Measurements from ENCODE around the gene ATP2C1.
"Not testable (repeated sequence)": the region's sequence is repeated elsewhere in the genome, so short reads cannot be mapped to it uniquely, and the experiment has no call there.

ATP2C1 gene, protein sequence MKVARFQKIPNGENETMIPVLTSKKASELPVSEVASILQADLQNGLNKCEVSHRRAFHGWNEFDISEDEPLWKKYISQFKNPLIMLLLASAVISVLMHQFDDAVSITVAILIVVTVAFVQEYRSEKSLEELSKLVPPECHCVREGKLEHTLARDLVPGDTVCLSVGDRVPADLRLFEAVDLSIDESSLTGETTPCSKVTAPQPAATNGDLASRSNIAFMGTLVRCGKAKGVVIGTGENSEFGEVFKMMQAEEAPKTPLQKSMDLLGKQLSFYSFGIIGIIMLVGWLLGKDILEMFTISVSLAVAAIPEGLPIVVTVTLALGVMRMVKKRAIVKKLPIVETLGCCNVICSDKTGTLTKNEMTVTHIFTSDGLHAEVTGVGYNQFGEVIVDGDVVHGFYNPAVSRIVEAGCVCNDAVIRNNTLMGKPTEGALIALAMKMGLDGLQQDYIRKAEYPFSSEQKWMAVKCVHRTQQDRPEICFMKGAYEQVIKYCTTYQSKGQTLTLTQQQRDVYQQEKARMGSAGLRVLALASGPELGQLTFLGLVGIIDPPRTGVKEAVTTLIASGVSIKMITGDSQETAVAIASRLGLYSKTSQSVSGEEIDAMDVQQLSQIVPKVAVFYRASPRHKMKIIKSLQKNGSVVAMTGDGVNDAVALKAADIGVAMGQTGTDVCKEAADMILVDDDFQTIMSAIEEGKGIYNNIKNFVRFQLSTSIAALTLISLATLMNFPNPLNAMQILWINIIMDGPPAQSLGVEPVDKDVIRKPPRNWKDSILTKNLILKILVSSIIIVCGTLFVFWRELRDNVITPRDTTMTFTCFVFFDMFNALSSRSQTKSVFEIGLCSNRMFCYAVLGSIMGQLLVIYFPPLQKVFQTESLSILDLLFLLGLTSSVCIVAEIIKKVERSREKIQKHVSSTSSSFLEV

GRCh38 chr3:130893376-130894129, at the start of gene ATP2C1:
ATP2C1 (plus strand) TSS chr3:130894084; CDS start chr3:130894770, 686 bp downstream.
- DNase-seq: peak; percentile 96

- DNase-seq: no peak
Measured at GRCh38 chr3:130844462-130844861, 49.4 kb upstream of the ATP2C1 start.

DNA sequence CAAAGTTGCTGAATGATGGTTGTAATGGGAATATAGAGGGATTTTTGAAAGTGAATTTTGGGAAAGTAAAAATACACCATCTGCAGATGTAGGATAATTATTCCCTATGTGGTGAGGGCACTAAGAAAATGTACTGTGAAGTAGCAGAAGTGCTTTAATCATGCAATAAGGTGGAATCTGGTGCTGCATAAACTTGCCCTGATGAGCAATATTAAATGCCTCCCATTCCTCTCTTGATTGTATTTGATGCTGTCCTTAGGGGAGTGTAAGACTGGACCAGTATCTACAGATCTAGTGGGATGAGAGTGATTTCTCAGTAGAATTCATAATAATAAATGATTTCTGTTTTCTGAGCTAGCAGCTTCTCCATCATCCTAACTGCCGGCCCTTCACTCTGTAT, 47.7 kb upstream of the ATP2C1 start:
- DNase-seq: no peak

DNA sequence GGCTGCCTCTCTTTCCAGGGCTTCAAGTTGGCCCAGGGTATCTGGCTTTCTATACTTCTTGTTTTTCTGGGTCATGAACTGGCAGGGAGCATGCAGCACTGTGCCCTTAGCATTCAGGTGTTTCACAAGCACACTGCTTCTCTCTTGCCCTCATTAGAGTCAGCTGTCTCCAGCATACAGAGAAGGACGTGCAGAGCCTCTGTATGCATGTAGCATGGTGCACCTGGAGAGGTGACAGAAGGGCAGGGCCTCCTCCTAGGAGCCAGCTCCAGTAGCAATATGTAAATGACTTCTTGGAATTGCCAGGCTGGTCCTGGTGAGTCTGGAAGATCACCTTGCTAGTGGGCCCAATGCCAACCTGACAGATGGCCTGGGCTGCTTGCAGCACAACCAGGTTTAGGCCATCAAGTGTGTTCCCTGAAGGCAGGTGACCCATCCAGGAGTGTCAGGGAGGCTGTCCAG, 44.8 kb upstream of the ATP2C1 start:
- DNase-seq: no peak

- no peak for DNase-seq
Measured at GRCh38 chr3:130850044-130850797, 43.7 kb upstream of the ATP2C1 start.

- DNase-seq: no peak
Measured at GRCh38 chr3:130850843-130851242, 43.0 kb upstream of the ATP2C1 start.

- DNase-seq: no peak
Measured at GRCh38 chr3:130851277-130851676, 42.6 kb upstream of the ATP2C1 start.

GRCh38 chr3:130853581-130853980, 40.3 kb upstream of the ATP2C1 start:
- no peak for DNase-seq

DNA sequence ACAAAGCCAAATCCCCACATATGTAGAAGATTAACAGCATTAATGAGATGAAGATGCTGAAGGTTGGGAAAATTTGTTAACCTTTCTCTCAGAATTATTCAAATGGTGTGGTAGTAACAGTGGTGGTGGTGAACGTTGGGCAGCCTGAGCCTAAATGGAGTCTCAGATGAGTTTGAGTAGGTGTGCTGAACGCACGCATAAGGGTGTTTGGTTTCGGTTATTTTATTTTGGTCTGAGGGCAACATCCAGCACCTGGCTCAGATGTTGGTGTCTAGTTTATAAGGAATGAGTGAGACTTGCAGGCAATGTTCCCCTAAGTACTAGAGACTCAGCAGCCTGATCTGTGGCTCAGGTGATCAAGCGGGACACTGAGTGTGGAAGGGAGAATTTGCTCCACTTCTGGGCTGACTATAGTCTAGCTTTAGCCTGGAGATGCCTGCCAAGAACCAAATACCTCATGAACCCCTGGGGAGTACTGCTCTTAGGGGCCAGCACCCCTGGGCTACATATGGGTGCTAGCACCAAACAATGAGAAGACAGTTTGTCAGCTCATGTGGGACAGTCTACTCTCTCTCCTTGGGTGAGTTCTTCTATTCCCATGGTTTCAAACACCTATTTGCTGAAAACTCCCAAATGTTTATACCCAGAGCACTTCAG, 39.5 kb upstream of the ATP2C1 start:
- DNase-seq: no peak

DNA sequence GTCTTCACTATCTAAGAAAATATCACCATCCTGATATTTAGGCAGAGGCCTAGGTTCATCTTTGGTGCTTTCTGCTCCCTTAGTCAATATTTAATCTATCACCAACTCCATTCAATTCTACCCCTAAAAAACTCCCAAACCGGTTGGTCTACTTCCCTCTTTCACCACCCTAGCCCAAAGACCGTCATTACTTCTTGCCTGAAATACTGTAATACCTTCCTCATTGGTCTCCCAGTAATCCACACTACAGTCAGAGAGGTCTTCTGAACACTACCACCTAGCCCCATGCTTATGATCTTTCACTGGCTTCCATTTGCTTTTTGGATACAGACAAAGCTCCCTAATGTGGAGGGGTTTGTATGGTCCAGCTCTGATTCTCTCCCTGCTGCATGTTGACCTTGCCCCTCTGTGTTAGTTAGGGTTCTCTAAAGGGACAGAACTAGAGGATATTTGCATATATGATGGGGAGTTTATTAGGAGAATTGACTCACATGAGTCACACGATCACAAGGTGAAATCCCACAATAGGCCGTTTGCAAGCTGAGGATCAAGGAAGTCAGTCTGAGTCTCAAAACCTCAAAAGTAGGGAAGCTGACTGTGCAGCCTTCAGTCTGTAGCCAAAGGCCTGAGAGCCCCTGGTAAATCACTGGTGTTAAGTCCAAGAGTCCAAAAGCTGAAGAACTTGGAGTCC, 36.4 kb upstream of the ATP2C1 start:
- no peak for DNase-seq

- not testable (repeated sequence) for DNase-seq
Measured at GRCh38 chr3:130862130-130862529, 31.8 kb upstream of the ATP2C1 start.

- no peak for DNase-seq
Measured at GRCh38 chr3:130865489-130865888, 28.4 kb upstream of the ATP2C1 start.

DNA sequence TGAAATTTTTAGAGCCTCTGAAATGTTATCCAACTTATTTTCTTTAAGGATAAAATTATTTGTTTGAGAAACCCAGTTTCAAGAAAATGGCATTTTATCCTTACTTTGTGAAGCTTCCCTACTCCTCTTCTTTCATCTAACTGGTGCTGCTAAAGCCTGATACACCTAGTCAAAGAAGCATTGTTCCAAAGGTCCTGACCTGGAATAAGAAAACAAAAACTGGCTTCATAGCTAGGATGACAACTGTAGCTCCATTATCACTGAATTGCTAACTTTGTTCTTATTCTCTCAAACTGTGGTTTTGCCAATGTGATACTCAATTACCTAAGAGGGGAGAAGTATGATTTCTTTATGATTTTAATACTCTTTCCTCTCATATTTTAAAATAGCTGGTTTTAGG, 27.6 kb upstream of the ATP2C1 start:
- no peak for DNase-seq

GRCh38 chr3:130870423-130870822, 23.5 kb upstream of the ATP2C1 start:
- DNase-seq: no peak

DNA sequence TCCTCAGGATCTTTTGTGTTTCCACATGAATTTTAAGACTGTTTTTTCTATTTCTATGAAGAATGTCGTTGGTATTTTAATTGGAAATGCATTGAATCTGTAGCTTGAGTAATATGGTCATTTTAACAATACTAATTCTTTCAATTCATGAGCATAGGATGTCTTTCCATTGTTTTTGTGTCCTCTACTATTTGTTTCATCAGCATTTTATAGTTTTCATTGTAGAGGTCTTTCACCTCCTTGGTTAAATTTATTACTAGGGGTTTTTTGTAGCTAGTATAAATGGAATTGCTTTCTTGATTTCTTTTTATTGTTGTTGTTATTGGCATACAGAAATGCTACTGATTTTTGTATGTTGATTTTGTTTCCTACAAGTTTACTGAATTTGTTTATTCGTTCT, 17.3 kb upstream of the ATP2C1 start:
- no peak for DNase-seq

DNA sequence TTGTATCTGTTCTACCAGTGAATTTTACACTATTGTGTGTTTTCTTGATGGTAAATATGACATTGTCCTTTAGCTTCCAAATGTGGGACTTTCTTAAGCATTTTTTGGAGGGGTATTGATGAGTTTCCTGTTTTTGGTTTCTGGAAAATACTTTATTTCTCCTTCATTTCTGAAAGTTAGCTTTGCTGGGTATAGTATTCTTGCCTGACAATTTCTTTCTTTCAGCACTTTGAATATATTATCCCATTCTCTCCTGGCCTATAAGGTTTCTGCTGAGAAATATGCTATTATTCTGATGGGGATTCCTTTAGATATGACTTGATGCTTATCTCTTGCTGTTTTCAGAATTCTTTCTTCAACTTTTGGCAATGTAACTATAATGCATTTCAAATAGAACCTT, 15.4 kb upstream of the ATP2C1 start:
- no peak for DNase-seq

- no peak for DNase-seq
Measured at GRCh38 chr3:130889416-130889946, 4.4 kb upstream of the ATP2C1 start.

DNA sequence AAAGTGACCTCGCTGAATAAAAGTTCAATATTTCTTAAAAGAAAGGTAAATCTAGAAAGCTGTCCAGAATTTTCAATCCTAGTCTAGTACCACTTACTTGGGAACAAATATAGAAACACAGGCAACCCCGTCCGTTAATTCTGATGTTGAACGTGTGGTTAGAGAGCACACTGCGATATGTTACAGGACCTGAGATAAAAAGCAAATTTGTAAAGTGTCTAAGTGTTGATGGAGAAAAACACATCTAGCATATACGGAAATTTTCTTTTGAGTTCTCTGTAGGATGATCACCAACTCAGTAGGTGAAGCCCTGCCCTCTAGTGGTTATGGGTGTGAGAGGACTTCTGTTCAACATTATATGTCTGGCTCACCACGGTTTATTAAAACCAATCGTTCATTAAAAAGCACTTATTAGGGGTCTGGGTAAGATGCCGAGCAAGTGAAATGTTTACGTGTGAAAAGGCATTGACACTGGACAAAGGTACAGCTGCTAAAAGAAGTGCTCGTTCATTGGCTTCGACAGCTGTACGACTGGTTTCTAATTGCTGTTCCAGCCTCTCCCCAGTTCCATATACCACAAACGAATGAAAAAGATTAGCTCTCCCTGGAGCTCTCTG, 1.0 kb upstream of the ATP2C1 start:
- peak; percentile 79 for DNase-seq

DNA sequence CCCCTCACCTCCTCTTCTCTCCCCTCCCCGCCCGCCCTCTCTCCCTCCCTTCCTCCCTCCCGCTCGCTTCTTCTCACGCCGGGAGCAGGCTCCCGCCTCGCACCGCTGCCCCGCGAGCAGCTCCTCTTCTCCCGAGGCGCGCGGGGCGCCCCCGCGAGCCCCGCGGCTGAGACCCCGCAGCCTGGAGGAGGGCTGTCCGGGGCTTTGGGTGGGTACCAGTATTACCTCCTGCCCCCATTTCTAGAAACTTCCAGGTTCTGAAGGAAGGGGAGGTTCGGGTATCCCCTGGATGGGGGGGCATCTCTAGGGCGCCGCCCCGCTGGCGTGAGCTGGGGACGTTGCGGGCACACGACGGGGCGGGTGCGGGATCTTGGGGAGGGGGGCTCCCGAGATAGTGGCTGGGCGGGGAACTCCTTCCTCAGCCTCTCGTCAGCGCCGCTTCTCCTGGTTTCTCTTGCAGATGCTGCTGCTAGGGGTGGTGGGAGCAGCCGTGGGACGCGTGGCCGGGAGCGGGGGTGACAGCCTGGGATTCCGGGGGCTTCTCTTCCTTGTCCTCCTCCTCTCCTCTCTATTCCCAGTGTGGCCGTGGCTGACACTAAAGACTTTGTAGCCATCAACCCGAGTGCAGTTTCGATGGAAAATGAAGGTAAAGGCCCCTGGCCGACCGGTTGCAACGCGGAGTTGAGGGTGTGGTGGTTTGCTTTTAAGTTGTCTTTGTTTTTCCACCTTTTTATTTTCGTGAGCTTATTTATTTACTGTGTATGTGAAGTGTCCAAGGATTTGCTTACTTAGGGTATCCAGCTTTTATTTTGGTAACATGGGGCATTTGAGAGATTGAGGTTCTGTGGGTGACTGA, 474 bp downstream of the ATP2C1 start:
- peak; percentile 75 for DNase-seq

GRCh38 chr3:130894986-130895280, 1.0 kb downstream of the ATP2C1 start:
- DNase-seq: no peak

Measured in right forelimb (tissue), 1 donor.